PC-9 (cell line): ENCODE data around the gene ANKRD44. TPM values are rescaled to one million over a fixed set of nuclear protein-coding genes. Genes with fewer than 3 reads are reported as not detected.

ENCODE experiments used
- BruUV-seq: library from RNA; stranded (reverse); fragments of 400-500 nt; replicated peaks from 2 replicates; lab custom pipeline; 2021; lab: Mats Ljungman, UMichigan
- CTCF ChIA-PET: fragments of 300-600 bp; sonication (Branson Sonifier 250); formaldehyde crosslinking; loops from one replicate; lab custom pipeline; 2022; ENCODE audit warnings: antibody characterized with exemption; lab: Charles Lee
- POLR2A ChIA-PET: fragments of 300-600 bp; sonication (Branson Sonifier 250); formaldehyde crosslinking; loops from one replicate; lab custom pipeline; 2022; ENCODE audit warnings: antibody characterized with exemption; ENCODE audit not compliant: unreplicated experiment; lab: Charles Lee
- DNase-seq, 2 experiments: peaks; one replicate each; pipeline versions ENCODE4 v3.0.0 to v3.0.0-alpha.2; 2015 to 2022; ENCODE audit warnings: mixed read lengths in 1 of 2
- H2AFZ ChIP-seq: fragments of 200-600 bp; sonication (generic); 2 replicates; pipeline ENCODE4 v1.8.1; 2017; ENCODE audit warnings: antibody characterized with exemption
- H3F3A ChIP-seq: fragments of 200-600 bp; sonication (generic); 2 replicates; pipeline ENCODE4 v1.8.1; 2017; ENCODE audit warnings: antibody characterized with exemption, mild to moderate bottlenecking, low read depth; ENCODE audit not compliant: insufficient read depth
- H3K27ac ChIP-seq: fragments of 200-600 bp; sonication (generic); 2 replicates; pipeline ENCODE4 v1.6.1; 2016; ENCODE audit warnings: mixed run types
- H3K27me3 ChIP-seq: fragments of 200-600 bp; sonication (generic); 2 replicates; pipeline ENCODE4 v1.6.1; 2016; ENCODE audit warnings: low read depth, mixed run types; ENCODE audit not compliant: insufficient read depth
- H3K36me3 ChIP-seq: fragments of 200-600 bp; sonication (generic); 2 replicates; pipeline ENCODE4 v1.6.1; 2016; ENCODE audit warnings: low read depth, mixed run types
- H3K4me1 ChIP-seq: fragments of 200-600 bp; sonication (generic); replicated peaks from 2 replicates; pipeline ENCODE4 v1.6.1; 2016; ENCODE audit warnings: mixed run types; ENCODE audit not compliant: insufficient read depth
- H3K4me2 ChIP-seq: fragments of 200-600 bp; sonication (generic); 2 replicates; pipeline ENCODE4 v1.6.1; 2017; ENCODE audit warnings: mixed run types
- H3K4me3 ChIP-seq: fragments of 200-600 bp; sonication (generic); 2 replicates; pipeline ENCODE4 v1.6.1; 2016; ENCODE audit warnings: mixed run types
- H3K79me2 ChIP-seq: fragments of 200-600 bp; sonication (generic); 2 replicates; pipeline ENCODE4 v1.6.1; 2017; ENCODE audit warnings: low read depth, mixed run types
- H3K9me2 ChIP-seq: fragments of 200-600 bp; sonication (generic); 2 replicates; pipeline ENCODE4 v1.8.1; 2017; ENCODE audit warnings: mild to moderate bottlenecking; ENCODE audit not compliant: insufficient read depth
- H3K9me3 ChIP-seq: fragments of 200-600 bp; sonication (generic); 2 replicates; pipeline ENCODE4 v1.8.1; 2016; ENCODE audit warnings: low read depth; ENCODE audit not compliant: insufficient read depth
- H4K20me1 ChIP-seq: fragments of 200-600 bp; sonication (generic); 2 replicates; pipeline ENCODE4 v1.8.1; 2017; ENCODE audit not compliant: insufficient read depth
- CTCF ChIP-seq: fragments of 200-600 bp; sonication (generic); conservative IDR thresholded peaks from 2 replicates; pipeline ENCODE4 v1.6.1; 2017; ENCODE audit warnings: mixed run types, antibody characterized with exemption, mild to moderate bottlenecking, moderate library complexity
- EZH2 ChIP-seq: fragments of 200-600 bp; sonication (generic); IDR thresholded peaks from 2 replicates; pipeline ENCODE4 v1.8.0; 2017; ENCODE audit warnings: antibody characterized with exemption, low read depth
- intact Hi-C: fragments of 100-400 bp; cut with micrococcal nuclease; formaldehyde crosslinking; loops from one replicate; pipeline ENCODE4 v1.10.0; 2022; ENCODE audit not compliant: unreplicated experiment
- total RNA-seq: library from RNA; stranded (reverse); gene quantifications from 2 replicates; pipeline ENCODE4 v1.2.3, GENCODE V29; 2021

ANKRD44 gene
- total RNA-seq, 1 experiment from 2014 or later: 3.4 TPM

- TF ChIP-seq CTCF: no peak
- no peak for TF ChIP-seq EZH2
- Histone ChIP-seq H3K4me3 (no peak overlapping the region), H3K4me2 (no peak overlapping the region), H3K9me2 (no peaks in the 10 kb centered on the region), H3K79me2 (no peaks in the 10 kb centered on the region), H3K4me1 (no peaks in the 10 kb centered on the region), H4K20me1 (no peaks in the 10 kb centered on the region), H3F3A (no peaks in the 10 kb centered on the region), H3K27me3 (no peaks in the 10 kb centered on the region), H3K27ac (no peak overlapping the region), H3K36me3 (no peaks in the 10 kb centered on the region), H2AFZ (no peak overlapping the region), H3K9me3 (no peaks in the 10 kb centered on the region)
- no TSS peak for BruUV-seq
- no peak for DNase-seq
- CTCF ChIA-PET: no interaction called here
- POLR2A ChIA-PET: no interaction called here
- intact Hi-C loops: no loop called here
These were observed 94.1 kb downstream of the ANKRD44 start for GRCh38 chr2:197216361-197216979.

DNA sequence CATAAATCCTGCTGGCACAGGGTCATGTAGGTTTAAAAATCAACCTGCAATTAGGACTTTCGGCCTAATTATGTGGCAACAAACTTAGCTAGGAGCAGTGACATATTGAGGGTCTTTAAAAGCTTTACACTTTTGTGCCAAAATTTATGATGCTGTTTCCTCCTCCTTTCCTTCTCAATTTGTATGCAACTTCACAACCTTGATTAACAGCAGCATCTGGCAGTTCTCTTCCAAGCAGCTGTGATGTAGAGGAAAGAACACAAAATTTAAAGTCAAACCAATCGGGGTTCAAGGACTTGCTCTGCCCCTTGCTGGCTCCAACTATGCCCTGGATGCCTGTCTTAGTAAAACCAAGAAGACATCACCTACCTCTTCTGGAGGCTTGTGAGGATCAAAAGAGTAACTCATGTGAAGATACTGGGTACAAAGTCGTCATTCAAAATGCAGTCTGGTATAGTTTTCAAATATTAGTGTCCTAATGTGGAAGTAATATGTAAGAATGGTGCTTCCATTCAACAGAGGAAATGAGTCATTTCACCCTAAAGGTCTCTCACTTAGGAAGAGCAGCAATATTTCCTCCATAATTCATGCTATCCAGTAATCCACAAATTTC, 94.7 kb downstream of the ANKRD44 start:
- POLR2A ChIA-PET: no interaction called here
- no peak for DNase-seq
- H4K20me1 ChIP-seq: no peaks in the 10 kb centered on the region
- no peaks in the 10 kb centered on the region for H3K9me3 ChIP-seq
- no peaks in the 10 kb centered on the region for H3K27me3 ChIP-seq
- TF ChIP-seq CTCF (no peak), EZH2 (no peak)
- BruUV-seq: no TSS peak
- CTCF ChIA-PET: no interaction called here
- no peaks in the 10 kb centered on the region for H3K79me2 ChIP-seq
- no peak overlapping the region for H3K4me2 ChIP-seq
- no peak overlapping the region for H3K4me3 ChIP-seq
- intact Hi-C loops: no loop called here
- H3K4me1 ChIP-seq: no peaks in the 10 kb centered on the region
- no peak overlapping the region for H3K27ac ChIP-seq
- no peaks in the 10 kb centered on the region for H3K9me2 ChIP-seq
- H3F3A ChIP-seq: no peaks in the 10 kb centered on the region
- no peaks in the 10 kb centered on the region for H3K36me3 ChIP-seq
- H2AFZ ChIP-seq: no peak overlapping the region

DNA sequence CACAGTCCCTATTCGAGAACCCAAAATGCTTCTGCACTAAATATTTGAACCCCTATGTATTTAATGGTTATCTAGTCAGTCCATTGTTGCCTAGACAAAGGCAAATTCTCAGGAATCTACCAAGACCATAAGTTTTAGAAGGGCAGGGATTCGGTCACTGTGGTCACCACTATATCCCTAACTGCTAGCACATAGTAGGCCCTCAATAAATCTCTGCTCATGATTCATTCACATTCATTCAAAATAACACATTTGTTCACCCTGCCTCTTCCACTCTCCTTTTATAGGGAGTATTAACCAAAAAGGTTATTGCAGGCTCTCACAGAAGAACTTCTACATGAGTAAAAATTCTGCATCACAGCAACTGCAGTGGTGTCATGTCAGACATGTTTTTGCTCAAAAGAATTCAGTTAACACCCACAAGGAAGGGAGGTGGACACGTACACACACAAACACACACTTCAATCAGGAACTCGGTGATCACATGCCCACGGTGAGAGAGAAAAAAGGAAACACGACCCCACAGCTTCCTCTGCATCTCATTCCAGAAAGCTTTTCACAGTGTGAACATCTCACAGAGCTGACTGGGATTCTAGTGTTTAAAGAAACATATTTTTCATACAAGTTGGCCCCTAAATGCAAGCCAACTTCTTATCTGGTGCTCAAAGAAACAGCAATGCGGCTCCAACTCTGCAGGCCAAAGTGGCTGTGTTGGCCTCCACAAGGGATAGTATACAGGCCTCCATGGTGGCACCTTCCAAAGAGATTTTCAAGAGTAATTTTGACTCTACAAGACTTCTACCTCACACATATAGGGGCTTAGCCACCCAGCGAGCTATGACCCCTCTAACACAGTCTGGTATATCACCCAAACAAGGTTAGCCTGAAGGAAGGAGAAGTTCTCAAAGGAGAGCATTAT, 98.0 kb downstream of the ANKRD44 start:
- no peaks in the 10 kb centered on the region for H3K27me3 ChIP-seq
- H3K9me3 ChIP-seq: no peaks in the 10 kb centered on the region
- H4K20me1 ChIP-seq: no peaks in the 10 kb centered on the region
- no peak overlapping the region for H3K27ac ChIP-seq
- POLR2A ChIA-PET: no interaction called here
- no peaks in the 10 kb centered on the region; the same call in 1 of the 2 replicates for H3F3A ChIP-seq
- CTCF ChIA-PET: no interaction called here
- H3K9me2 ChIP-seq: no peaks in the 10 kb centered on the region
- no peak overlapping the region for H3K4me2 ChIP-seq
- no peak for DNase-seq
- no peaks in the 10 kb centered on the region for H3K79me2 ChIP-seq
- H3K36me3 ChIP-seq: no peaks in the 10 kb centered on the region
- BruUV-seq: no TSS peak
- no peak for TF ChIP-seq EZH2
- no peak for TF ChIP-seq CTCF
- intact Hi-C loops: no loop called here
- no peak overlapping the region for H3K4me3 ChIP-seq
- H2AFZ ChIP-seq: no peak overlapping the region
- peaks cover 18% of the 10 kb centered on the region for H3K4me1 ChIP-seq
